NAMALWA (cell line): ENCODE measurements around the gene RTP2.
"Not testable (repeated sequence)": the region's sequence is repeated elsewhere in the genome, so short reads cannot be mapped to it uniquely, and the experiment has no call there.

Experiments
- DNase-seq: peaks from one replicate; pipeline ENCODE4 v3.0.0-alpha.2; 2015; ENCODE audit warnings: low spot score

RTP2 gene

DNA sequence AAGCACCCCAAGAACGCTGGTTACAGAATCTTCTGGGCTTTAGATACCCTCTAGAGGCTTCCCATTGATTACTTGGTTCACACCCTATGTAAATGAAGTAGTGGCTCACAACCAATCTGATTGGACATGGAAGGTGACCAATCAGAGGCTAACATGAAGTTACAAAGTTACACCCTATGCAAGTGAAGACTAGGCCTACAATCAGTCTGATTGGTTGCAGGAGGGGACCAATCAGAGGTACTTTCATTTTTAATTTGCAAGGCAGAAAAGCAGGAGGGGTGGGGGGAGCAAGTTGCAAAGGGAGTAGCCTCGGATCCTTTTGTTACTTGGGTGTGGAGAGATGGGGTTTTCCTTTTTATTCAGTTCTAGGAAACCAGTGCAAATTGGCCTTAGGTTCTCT lies 11.1 kb upstream of the RTP2 start:
- DNase-seq: peak; percentile 80

DNA sequence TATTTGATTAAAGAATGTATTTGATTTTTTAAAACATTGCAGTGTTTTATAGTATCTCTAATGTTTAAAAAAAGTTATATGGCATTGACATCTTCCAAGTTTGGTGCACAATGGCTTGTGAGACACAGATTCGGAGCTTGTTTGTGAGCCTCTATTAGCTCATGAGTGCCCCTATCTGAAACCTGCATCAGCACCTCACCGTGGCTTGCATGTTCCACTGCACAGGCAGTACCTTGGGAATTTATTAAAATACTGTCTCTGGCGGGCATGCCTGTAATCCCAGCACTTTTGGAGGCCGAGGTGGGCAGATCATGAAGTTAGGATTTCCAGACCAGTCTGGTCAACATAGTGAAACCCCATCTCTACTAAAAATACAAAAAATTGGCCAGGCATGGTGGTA lies 6.8 kb upstream of the RTP2 start:
- DNase-seq: no peak

DNA sequence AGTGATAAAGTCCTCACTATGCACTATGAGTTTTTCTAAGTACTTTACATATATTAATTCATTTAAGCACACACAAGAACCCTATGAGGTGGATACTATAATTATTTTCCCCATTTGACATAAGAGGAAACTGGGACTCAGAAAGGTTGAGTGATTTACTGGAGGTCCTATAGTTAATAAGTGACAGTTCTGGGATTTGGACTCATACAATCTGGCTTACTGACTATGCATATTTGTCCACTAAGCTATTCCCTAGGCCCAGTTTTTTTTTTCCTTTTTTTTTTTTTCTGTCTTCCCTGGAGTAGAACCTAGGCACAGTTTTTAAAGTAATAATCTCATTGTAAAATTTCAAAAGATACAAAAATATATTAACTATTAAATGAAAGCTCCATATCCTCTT lies 6.3 kb upstream of the RTP2 start:
- no peak for DNase-seq

DNA sequence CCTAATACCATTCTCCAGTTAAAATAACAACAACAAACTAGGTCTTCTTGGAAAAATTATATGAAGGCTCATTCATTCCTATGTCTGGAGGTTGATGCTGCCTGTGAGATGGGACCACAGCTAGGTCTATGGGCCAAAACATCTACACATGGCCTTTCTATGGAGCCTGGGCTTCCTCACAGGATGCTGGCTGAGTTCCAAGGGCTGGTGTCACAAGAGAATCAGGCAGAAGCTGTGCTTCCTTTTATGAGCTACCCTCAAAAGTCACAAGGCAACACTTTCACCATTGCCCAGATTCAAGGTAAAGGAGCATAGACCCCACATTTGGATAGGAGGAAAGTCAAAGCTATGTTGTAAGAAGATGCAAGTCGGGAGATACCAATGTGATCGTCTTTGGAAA lies 4.6 kb upstream of the RTP2 start:
- no peak for DNase-seq

DNA sequence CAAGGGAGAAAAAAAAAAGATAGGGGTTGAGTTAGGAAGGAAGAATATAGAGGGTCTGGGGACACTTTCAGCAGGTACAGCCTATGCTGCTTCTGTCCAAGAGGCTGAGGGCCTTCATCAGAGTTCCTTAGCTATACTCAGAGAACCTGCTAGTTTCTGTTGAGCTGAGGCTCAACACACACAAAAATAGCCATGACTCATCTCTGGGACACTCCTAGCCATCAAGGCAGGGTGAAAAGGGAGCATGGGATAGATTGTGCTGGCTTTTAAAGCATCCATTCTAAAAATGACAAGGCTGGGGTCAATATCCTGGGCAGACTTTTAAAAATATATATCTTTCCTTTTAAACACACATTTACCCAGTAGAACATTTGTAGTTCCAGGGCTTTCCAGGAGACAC lies 2.8 kb upstream of the RTP2 start:
- no peak for DNase-seq

DNA sequence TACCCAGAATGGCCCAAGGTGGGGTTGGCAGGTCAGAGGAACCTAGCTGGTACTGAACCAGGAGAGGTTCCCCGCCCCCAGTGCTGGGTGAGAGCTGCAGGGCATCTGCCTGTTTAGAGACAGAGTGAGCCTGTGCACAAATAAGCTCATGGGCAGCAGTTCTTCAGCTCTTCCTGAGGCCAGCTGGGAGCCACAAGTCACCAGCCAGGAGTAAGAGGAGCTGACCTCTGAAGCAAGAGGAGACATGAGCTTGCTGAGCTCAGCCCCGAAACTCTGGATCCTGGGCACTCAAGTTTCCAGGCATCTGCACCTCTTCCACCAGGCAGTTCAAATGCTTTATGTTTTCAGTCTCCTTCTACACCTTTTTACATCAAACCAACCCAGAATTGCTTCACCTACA lies 2.1 kb downstream of the RTP2 start:
- DNase-seq: no peak

DNA sequence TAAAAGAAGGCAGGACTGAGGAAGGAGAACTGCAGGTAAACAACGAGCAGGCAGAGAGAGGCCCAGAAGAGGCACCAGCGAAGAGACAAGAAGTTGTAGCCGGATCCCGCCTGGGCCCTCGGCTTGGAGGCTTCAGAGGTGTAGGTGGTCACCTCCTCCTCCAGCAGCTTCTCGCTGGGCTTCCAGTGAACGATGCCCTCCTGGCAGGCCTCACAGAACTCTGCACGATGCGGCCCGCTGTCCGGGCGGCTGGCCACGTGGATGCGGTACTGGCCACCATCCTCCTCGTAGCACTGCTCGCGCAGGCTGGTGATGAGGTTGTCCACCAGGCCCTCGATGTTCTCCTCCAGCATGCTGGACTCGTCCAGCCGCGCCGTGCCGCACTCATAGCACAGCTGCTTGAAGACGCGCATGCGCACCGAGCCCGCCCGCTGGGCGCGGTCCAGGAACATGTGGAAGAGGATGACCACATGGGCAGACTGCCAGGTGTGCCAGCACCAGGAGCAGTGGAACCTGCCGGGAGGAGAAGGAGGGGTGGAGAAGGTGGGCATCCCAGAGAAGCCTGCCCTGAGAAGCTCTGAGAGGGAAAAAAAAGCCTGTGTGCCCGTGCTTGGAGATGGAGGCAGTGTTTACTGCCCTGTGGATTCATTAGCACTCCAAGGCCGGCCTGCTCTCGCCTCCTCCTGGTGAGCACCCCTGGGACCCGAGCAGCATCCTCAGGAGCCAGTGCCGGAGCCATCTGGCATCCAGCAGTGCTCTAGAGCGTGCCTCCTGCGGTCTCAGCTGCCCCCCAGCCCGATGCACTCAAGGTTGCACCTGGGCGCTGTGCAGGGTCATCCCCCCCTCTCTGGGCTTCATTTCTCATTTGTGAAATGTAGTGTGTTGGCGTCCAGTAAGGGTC lies 3.6 kb downstream of the RTP2 start:
- no peak for DNase-seq

DNA sequence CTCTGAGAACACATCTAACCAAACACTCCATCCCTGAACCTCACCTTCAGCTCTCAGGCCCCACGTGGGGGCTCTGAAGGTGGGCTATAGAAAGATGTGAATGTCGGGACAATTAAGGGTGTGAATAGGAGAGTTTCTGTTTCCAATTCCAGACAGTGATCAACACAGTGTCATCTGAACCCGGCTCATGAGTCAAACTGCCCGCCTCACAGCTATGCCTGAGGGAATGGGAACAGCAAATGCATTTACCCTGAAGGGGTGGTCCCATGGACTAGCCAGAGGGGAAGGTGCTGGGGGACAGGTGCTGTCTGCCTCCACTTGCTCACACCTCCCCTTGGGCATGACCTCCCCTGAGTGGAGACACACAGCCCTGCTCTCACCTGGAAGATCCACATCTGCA lies 6.3 kb downstream of the RTP2 start:
- no peak for DNase-seq

DNA sequence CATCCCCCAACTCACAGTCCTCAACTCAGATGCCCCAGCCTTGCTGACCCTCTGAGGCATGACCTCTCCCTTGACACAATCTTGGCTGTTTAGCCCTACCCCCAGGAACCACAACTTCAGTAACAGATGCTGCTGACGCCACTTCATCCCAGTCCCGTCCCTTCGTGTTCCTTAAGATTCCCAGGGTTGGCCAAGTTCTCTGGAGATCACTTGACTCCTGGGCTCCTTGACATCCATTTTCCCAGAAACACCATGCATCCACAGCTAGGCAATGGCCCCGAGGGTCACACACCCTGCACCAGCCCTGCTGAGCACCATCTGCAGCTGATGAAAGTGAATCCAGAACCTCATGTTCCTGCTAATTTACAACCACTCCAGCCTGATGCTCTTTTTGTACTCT lies 6.9 kb downstream of the RTP2 start:
- DNase-seq: no peak

DNA sequence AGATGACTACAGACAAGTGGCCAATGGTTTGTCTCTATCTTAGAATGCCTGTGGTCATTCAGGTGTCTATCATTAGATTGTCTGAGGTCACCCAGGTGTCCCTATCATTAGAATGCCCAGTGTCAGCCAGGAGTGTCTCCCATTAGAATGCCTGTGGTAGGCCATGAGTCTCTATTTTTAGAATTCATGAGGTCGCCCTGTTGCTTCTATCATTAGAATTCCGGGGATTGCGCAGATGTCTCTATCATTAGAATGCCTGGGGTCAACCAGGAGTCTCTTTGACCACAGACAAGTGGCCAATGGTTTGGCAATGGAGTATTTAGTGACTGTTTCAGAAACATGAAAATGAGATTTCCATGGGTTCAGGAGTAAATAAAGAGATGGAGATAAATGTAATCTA lies 7.6 kb downstream of the RTP2 start:
- no peak for DNase-seq

DNA sequence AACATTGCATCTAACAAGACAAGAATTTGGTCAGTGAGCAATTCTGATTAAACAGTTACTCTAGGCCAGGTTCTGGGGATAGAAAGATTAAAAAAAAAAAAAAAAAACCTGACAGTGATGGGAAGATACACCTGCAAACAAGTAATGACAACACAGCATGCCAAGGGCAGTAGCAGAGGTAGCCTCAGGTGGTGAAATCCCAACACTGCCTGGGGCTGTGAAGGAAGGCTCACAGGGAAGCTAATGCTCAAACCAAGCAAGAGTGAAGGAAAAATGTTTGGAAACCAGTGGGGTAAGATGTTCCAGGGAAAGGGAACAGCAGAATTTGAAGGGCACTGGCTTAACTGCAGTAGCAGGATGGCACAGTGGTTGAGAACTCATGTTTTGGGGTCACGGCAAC lies 8.9 kb downstream of the RTP2 start:
- DNase-seq: no peak

DNA sequence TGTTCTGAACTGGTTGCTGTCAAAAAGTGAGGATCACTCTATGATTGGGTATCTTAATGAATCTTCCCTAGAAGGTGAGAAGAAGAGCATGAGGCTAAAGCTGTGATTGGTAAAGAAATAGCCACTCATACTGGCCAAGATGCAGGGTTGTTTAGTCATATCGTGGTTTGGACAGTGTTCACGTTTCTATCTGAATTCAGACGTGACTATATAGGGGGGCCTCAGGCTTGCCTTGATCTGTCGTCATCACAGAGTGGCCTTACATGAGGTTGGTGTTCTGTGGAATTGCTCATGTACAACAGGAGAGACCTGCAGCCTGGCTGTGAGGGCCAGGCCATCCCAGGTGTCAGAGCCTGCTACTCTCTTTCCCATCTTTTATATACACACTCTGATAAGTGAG lies 12.4 kb downstream of the RTP2 start:
- DNase-seq: no peak

DNA sequence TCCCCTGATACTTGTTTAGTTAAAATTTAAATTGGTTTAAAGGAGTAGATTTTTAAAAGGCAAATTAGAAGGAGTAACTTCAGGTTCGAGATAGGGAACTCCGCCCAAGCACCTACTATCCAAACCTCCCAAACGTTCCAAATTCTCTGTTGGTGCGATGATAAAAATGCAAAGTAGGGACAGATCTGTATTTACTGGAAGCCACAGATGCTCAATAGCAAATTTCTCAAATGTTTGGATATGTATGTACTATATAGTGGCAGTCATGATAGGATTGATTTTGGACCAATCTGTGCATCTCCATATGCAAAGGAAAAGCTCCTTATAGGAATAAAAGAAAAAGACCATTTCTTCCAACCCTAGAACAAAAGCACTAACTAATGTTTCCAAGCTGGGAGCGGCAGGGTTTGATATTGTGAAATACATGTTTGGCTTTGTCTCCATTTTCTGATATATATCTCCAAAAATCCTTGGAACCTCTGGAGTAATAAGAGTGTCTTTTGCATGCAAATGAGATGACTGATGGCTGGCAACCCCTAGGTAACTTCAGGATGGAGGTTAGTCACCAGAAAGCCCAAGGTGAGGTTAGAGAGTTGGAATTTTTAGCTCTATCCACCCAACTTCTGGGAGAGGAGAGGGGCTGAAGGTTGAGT lies 15.6 kb downstream of the RTP2 start:
- DNase-seq: no peak

DNA sequence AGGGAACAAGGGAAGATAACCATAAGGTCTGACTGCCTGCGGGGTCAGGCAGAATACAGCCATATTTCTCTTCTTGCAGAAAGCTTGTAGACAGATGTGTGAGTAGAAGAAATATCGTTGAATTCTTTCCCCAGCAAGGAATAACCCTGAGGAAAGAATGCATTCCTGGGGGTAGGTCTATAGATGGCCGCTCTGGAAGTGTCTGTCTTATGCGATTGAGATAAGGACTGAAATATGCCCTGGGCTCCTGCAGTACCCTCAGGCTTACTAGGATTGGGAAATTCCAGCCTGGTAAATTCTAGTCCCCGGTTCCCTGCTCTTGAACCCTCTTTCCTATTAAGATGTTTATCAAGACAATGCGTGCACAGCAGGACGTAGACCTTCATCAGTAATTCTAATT lies 16.4 kb downstream of the RTP2 start:
- DNase-seq: no peak

DNA sequence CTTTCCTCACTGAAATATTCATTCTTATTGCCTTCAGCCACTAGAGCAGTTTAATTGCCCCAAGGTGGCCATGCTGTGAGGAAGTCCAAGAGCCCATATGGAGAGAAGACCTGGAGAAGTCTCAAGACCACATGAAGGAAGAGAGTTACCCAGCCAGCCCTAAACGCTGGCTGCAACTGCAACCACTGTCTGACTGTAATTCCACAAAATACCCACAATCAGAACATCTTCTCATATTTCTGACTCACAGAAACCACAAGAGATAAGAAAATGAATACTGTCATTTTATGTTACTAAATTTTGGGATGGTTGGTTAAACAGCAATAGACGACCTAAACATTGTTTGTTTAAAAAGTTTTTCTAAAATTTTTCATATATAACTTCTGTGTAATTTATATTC lies 17.5 kb downstream of the RTP2 start:
- DNase-seq: no peak

DNA sequence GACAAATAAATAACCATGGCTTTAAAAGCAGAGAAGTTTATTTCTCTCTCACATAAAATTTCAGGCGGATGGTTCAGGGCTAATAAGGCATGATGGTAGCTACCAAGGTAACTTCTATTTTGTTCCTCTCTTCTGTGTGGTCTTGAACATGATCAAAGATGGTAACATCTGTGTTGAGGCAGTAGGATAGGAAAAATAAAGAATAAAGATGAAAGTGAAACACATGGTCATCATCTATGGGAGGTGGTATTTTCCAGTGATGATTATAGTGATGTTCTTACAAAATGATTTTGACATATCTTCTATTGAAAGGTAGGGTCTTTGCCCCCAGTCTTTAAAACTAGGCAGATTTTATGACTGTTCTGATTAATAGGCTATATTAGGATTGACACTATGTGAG lies 17.9 kb downstream of the RTP2 start:
- no peak for DNase-seq

DNA sequence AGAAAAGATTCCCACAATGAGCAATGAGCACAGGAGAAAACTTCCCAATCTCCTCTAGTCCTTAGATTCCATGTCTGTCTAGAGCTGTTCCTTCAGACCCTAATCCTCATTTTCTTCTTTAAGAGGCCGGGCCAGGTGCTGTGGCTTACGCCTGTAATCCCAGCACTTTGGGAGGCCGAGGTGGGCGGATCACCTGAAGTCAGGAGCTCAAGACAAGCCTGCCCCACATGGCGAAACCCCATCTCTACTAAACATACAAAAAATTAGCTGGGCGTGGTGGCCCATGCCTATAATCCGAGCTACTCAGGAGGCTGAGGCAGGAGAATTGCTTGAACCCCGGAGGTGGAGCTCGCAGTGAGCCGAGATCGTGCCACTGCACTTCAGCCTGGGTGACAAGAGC lies 20.6 kb downstream of the RTP2 start:
- DNase-seq: not testable (repeated sequence)

DNA sequence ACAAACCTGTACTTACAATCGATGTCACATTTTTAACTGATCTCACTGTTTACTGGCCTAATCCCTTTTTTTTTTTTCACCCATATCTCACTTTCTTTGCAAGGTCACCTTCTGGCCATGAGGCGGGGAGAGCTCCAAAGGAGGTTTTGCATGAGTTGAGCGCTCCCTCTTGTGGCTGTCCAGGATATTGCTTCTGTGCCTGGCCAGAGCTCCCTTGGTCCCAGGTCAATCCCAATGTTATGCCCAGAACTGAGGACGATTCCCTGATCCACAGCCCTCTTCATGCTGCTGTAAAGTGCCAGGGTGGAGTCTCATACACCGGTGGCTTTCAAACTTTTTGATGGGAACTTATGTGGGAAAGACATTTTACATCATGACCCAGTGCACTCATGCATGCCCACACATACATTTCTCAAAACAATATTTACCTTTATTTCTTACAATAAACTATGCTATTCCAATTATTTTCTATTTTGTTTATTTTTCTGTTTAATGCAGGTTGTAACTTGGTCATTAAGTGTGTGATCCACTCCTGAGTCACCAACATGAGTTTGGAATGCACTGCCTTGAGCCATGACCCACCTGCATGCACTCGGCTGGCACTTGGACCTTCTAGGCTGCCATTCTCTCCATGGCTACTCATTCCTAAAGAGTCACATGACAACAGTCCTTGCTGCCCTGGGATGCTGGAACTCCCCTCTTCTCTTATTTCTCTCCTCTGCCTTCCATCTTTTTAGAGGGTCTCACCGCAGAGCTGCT lies 22.5 kb downstream of the RTP2 start:
- DNase-seq: peak; percentile 79

DNA sequence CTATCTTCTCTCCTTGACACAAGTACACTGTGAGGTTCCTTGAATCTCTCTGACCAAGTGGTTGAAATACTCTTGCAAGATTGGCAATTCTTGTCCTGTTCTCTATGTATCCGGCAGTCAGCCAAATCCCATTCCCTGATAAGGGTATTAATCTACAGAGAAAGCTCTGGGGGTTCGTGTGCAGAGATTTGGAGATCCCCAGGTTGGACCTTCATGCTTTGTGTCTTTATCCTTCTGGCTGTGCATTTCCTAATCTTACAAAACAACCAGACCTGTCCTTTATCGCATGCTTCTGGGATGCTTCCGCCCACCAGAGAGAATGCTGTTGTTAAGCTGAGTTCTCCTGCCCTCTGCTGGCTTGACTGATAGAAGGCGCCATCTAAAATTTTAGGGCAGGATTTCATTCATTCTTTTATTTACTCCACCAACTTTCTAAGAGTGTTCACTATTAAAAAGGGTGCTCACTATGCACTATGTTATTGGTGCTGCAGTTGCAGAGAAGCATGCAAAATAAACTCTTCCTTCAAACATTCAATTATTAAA lies 23.6 kb downstream of the RTP2 start:
- peak; percentile 75 for DNase-seq

DNA sequence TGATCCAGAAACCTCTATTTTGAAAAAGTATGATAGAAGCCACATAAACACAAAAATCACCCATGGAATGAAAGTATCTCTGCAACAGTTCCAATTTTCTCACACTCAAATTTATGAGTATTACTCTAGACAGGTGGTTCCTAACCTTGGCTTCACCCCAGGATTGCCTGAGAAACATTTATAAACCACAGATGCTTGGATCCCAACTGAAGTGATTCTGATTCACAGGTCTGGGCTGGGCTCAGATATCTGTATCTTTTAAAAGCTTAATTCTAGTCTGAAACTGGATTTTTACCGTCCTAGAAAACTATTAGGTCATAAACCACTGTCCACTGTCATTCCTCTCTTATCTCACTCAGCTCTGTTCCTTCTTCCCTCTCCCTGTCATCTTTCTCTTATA lies 24.8 kb downstream of the RTP2 start:
- no peak for DNase-seq

DNA sequence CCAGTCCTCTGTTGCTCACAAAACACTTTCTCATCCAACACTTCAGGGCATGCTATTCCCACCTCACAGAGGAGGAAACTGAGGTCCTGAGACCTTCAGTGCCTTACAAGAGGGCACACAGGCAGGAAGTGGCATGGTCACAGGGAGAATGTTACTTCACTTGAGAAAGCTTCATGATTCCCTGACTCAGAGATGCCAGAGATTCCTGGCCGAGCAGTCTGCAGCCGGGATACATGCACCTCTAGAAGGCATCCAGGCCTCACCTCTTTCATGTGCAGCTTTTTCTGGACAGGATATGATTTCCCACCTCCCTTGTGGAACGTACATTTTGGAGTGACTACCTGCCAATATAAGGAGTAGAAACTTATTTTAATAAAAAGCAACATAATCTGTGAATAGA lies 29.3 kb downstream of the RTP2 start:
- no peak for DNase-seq

DNA sequence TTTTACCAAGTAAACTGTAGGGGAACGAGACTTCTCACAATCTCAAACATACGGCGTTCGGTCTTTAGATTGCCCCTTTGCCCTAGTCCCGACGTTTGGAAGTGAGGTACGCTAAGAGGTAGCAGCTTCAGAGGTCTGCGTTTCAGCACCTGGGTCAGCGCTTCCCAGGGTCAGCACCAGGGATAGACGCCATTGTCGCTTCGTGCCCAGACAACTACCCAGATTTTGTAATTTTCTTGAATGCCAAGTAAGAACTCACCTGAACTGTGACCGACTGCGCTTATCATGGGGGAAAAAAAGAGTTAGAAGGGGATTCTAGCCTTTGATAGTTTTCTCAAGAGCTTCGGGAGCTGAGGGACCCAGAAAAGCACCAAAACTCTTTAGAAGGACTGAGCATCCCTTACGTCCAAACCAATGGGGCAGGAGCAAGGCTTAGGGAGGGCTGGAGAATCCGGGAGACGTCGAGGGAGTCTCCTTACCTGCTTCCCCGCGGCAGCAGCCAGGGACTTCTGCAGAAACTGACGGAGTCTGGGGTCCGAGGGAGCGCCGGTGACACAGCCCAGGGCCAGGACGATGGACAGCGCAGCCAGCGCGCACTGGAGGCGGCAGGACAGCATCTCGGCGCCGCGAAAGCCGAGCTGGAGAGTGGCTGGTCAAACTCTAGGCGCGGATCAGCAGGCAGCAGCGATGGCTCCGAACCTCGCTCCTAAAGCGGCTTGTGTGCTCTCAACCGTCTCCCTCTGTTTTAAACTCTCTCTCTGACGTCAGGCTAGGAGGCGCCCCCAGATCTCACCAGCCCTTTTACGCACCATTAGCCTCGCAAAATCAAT lies 32.5 kb downstream of the RTP2 start, which contains the start of gene SST:
Gene SST (minus strand): TSS at position 720 of the 830 bp plus-strand sequence. CDS start 103 bp downstream, at position 617.
- DNase-seq: peak; percentile 16
